Islet of Langerhans (tissue), 1 donor: Measurements from ENCODE around the gene MT1G.
"Not testable (repeated sequence)": the region's sequence is repeated elsewhere in the genome, so short reads cannot be mapped to it uniquely, and the experiment has no call there.

Experiments
- FAIRE-seq: peaks from one replicate; lab custom pipeline; 2011; peaks lifted over from hg19 to GRCh38; lab: Jason Lieb, UNC

MT1G gene

GRCh38 chr16:56684926-56685590, 17.2 kb upstream of the MT1G start:
- no peak for FAIRE-seq

- FAIRE-seq = no peak
Observed at GRCh38 chr16:56684256-56684925, 16.5 kb upstream of the MT1G start.

- no peak for FAIRE-seq
Observed at GRCh38 chr16:56683424-56684172, 15.7 kb upstream of the MT1G start.

DNA sequence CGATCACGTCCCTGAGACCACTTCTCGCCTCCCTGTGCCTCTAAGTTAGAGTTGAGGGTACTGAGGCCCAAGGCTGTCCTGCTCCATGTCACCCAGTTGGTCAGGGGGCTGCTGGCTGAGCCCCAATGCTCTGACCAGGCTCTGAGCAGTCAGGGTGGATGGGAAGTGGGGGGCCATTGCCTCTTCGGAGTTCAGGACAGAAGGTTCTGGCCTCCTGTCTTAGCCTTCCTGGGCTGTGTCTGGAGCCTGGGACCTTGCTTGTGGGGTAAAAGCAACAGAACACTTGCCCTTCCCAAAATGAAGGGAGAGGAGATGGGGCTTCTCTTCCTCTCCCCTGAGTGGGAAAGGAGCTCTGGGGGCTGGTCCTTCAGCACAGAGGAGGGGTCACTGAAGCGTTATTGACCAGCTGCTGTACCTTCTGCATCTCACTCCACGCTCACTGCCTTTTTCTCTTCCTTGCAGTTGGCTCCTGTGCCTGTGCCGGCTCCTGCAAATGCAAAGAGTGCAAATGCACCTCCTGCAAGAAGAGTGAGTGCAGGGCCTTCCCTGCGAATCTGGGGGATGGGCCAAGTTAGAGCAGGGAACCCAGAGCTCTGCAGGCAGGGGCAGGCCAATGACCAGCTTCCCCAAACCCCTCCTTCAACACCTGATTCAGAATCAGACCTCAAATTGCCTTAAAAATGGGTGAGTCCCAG, 15.0 kb upstream of the MT1G start:
- no peak for FAIRE-seq

- no peak for FAIRE-seq
Observed at GRCh38 chr16:56681939-56682702, 14.3 kb upstream of the MT1G start, which contains the start of gene MT1X. Gene MT1X (plus strand): TSS chr16:56682470. CDS start chr16:56682541, 71 bp downstream.

GRCh38 chr16:56679818-56680217, 12.0 kb upstream of the MT1G start:
- FAIRE-seq = no peak

DNA sequence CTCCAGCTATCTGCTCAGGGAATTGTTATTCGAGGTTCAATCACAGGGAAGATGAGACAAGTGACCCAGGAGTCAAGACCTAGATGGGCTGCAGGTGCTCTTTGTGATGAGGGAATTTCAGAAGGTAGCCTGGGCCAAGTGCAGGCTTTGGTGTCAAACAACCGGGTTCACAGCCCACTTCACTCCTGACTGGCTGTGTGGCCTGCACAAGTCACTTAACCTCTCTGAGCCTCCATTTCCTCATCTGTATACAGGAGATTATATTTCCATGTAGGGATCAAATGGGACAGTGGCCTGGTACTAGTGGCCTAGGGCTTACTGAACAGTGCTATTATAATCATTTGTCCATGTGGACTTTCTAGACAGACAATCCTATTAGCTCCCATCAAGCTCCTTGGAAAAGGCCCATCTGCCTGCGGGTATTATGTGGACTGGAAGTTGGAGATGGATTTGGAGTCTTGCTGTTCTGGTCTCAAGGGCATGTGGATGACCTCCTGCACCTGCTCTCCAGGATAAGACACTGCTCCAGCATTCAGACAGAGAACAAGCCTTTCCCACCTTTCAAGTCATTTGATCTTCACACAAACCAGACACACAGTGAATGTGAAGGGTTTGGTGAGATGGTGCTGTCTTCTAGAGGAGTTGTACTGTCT, 11.3 kb upstream of the MT1G start:
- no peak for FAIRE-seq

- no peak for FAIRE-seq
Observed at GRCh38 chr16:56677474-56677873, 9.6 kb upstream of the MT1G start.

GRCh38 chr16:56675685-56676210, 7.9 kb upstream of the MT1G start:
- FAIRE-seq = no peak

DNA sequence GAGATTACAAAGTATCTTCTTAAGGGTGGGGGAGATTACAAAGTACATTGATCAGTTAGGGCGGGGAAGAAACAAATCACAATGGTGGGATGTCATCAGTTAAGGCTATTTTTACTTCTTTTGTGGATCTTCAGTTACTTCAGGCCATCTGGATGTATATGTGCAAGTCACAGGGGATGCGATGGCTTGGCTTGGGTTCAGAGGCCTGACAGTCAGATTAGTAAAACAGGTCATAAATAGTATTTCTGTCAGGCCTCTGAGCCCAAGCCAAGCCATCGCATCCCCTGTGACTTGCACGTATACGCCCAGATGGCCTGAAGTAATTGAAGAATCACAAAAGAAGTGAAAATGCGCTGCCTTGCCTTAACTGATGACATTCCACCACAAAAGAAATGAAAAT, 6.7 kb upstream of the MT1G start:
- not testable (repeated sequence) for FAIRE-seq

DNA sequence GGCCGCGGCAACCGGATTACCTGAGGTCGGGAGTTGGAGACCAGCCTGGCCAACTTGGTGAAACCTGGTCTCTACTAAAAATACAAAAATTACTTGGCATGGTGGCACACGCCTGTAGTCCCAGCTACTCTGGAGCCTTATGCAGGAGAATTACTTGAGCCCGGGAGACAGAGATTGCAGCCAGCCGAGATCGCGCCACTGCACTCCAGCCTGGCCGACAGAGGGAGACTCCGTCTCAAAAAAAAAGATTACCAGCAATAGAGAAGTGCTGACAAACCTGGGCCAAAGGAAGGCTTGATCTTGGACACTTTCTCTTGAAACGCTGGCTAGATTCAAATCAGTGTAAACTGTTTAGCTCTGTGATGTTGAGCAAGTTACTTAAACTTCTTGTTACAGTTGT, 6.1 kb upstream of the MT1G start:
- FAIRE-seq = no peak

DNA sequence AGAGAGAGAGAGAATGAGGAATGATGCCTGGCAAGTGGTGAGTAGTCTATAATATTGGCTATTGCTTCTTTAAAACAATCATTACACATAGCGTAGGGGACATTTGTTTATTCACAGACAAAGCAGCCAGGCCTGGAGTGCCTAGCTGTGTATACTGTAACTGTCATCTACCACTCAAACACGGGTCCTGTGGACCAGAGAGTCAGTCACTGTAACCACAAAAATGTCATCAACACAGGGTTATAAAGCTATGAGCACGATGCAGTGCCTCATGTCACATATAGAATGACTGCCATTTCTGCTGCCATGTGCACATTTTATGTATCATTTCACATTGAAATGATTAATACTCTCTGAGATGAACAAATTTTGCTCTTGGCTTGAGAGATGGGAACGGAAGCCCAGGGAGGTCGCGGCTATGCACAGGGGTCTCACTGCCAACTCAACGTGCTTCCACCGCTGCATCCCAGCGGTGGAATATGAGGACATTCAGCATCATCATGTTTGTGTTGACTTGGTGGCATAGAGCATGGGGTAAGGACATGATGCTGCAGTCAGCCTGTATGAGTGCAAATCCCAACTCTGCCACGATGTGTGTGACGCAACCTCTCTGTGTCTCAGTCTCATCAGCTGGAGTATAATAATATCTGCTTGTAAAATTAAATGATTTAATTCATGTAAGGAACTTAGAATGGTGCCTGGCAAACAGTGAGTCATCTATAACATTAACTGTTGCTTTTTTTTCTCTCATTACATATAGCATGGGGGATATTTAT, 5.1 kb upstream of the MT1G start:
- no peak for FAIRE-seq

- not testable (repeated sequence) for FAIRE-seq
Observed at GRCh38 chr16:56672171-56672570, 4.3 kb upstream of the MT1G start.

DNA sequence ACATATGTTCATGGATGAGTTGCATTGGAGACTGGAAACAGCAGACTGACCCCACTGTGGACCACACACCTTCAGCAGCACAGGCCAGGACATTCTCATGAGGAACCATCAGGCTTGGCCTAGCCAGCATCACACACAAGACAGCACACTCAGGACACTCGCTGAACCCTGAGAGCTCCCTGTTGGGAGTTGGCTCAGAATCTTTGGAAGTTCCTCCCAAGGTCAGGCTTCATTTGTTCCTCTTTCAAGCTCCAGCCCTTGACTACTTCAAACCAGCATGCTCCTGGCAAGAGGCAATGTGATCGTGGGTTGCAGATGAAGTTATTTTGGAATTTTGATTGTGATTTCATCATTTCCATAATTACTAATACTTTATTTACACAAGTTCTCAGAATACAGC, 3.8 kb upstream of the MT1G start:
- FAIRE-seq = not testable (repeated sequence)

DNA sequence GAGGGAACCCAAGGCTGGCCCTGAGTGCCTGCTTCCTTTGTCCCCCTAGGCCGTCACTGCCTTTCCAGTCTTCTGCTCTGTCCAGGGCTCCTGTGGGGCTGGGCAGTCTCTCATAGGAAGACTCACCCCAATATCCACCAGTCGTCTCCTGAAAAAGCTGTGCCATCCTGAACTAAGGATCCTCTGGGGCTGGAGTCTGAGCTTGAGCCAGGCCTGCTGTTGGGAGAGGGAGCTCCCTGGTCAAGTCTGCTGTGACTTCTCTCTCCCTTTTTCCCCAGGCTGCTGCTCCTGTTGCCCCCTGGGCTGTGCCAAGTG, 2.7 kb upstream of the MT1G start:
- FAIRE-seq = no peak

- no peak for FAIRE-seq
Observed at GRCh38 chr16:56669840-56670619, 2.2 kb upstream of the MT1G start.

- no peak for FAIRE-seq
Observed at GRCh38 chr16:56669005-56669839, 1.4 kb upstream of the MT1G start, which contains the start of gene MT1H. Gene MT1H (plus strand): TSS chr16:56669814. CDS start chr16:56669885, 71 bp downstream.
